Urothelium cell line (cell line): Measurements from ENCODE around the gene OR5AU1.

Experiments
- DNase-seq: peaks from one replicate; pipeline ENCODE4 v3.0.0; 2011; ENCODE audit warnings: low spot score, mixed read lengths
- FAIRE-seq: peaks from 2 replicates; lab custom pipeline; 2011; peaks lifted over from hg19 to GRCh38; lab: Jason Lieb, UNC

OR5AU1 gene

DNA sequence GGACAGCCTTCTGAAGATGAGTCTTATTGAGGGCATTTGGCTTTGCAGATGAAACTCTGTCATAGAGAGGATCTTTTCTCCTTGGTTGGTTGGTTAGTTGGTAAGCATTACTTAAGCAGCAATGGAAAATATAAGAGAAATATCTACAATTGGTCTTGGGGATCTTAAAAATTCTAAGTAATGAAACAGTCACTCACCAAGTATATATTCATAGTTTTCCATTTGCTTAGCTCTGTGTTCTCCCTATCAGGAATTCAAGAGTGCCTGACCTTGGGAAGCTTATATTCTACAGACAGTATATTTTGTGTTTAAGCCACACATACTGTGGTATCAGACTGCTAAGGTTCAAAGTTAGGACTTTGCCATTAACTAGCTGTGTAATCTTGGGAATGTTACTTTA, at the start of gene OR5AU1:
Gene OR5AU1 (minus strand): TSS at position 101 of the 400 bp plus-strand sequence. CDS start 191 bp downstream, outside the sequence.
- FAIRE-seq, result no peak

DNA sequence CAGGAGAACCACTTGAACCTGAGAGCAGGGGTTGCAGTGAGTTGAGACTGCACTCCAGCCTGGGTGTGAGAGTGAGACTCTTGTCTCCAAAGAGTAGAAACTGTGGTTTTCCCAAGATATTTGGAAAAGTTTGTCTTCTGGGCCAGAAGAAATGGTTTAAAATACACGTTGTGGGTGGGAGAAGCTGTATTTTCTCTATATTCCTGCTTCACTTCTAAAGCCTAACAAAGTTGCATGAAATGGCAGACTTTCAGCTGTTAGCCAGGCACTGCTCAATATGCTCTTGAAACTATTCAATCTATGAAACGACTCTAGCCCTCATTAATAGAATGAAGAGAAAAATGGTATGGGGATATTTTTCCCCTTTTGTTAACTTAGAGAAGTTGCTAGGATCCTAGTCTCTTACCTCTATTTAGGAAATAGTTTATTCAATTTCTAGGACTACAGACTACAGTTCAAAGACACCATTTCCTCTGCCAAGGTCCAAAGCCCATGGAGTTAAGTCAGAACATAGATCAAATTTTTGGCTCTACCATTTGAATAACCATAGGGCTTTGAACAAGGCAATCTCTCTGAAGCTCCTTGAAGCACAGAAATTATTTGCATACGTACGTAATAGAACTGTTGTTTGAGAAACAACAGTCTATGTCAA, 49.3 kb upstream of the OR5AU1 start:
- FAIRE-seq, result no peak
- no peak for DNase-seq

More for the DNA sequence above, at the start of gene OR5AU1:
- DNase-seq, result no peak

DNA sequence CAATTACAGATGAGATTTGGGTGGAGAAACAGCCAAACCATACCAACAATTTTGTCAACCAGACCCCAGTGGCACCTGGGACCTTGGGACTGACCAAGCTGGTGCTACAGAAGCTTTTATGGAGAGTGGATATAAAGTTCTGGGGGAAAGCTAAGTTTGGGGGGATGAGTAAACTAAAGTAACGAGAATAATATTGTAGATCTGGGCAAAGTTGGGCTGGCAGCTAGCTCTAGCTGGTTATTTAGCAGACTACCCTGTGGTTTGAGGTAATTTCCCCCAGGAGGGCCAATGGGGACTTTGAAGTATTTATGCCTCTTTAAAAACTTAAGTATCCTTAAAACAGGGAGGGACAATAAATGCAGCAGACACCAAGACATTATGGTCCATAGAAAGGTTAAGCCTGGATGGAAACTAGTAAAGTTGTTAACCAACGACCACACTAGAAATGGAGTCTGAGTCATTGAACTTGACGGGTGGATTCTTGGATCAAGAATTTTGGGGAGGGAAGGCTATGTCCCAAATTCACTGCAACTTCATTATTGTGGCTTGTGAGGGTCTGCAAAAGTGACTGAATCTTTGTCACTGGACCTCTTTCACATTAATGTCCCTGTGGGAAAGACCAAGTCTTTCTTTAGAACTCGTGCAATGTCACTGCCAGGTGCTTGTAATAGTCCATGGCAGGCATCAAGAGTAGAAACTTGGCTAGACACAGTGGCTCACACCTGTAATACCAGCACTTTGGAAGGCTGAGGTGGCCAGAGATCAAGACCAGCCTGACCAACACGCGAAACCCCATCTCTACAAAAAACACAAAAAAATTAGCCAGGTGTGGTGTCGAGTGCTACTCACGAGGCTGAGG, 48.5 kb upstream of the OR5AU1 start:
- FAIRE-seq, result no peak
- DNase-seq, result no peak

DNA sequence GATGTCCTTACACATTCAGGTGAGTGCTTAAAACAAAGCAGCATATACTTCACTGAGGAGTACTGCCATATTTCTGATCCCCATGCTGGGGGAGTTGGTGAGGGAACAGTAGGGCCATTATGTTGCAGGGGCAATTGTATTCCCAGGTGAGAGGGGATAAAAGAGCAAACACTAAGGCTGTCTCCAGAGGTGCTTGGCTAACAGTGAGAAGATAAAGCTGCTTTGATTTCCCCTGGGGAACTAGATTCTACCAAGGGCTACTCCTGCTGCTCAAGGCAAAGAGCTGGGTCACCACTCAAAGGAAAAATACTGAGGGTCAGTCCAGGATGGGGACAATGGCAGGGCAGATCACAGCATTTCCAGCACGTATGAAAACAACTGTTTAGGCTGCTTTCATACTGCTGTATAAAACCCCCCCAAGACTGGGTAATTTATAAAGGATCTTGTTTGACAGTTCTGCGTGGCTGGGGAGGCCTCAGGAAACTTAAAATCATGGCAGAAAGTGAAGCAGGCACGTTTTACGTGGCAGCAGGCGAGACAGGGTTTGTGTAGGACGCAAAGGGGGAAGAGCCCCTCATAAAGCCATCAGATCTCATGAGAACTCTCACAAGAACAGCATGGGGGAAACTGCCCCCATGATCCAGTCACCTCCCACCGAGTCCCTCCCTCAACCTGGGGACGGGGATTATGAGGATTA, 47.8 kb upstream of the OR5AU1 start:
- no peak for FAIRE-seq
- no peak for DNase-seq

DNA sequence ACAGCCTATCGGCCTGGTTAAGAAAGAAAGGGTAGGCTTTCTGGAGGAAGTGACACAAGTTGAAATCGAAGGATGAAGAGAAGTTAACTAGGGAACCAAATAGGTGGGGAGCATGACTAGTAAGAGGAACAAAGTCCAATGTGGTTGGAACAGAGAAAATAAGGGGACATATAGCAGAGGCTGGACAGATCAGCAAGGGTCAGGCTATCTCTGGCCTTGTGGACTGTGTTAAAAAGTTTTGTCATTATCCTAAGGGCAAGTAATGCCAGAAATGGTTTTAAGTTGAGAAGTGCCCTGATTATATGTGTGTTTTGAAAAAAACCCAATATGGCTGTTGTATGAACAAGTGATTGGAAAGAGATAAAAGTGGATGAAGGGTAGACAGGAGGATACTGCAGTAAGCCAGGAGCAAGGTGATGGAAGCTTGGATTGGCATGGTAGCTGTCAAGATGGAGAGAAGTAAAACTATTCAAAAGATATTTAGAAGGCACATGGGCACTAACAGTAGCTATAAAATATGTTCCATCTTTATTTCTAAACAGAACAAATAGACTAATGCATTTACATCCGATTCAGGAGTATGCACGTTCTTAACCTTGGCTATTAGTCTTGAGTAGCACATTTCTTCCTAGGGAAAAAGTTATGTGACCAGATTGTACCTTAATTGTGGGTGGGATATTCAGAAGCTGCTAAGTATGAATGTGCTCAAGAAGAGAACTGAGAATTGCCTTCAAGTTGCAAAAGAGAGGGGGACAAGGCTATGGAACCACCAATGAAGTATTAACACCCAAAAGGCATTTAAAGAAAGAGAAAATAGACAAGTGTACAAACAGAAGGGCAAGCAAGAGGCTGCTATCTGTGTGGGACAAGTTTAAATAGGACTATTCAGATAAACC, 46.8 kb upstream of the OR5AU1 start:
- FAIRE-seq (no peak), DNase-seq (no peak)

DNA sequence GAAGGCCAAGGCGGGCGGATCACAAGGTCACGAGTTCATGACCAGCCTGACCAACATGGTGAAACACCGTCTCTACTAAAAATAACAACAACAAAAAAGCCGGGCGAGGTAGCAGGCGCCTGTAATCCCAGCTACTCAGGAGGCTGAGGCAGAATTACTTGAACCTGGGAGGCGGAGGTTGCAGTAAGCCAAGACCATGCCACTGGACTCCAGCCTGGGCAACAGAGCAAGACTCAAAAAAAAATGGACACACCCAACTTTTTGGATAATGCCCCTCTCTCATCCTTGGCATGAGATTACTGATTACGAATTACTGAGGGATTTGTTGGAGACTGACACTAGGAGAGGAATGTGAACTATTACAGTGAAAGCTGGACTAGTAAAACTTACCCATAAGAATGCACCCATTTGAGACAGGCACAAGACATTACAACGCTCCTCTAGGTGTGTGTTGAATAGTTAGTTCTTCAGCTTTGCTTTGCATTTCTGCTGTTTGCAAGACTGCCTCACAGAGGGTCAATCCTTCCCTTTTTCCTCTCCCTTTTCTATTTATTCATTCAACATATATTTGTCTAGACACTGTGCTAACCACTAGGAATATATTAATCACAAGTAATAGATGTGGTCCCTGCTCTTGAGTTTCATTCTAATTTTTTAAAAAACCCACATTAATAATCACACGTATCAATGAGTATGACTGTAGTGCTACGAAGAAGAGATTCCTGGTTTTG, 46.0 kb upstream of the OR5AU1 start:
- FAIRE-seq, result no peak
- DNase-seq, result no peak

DNA sequence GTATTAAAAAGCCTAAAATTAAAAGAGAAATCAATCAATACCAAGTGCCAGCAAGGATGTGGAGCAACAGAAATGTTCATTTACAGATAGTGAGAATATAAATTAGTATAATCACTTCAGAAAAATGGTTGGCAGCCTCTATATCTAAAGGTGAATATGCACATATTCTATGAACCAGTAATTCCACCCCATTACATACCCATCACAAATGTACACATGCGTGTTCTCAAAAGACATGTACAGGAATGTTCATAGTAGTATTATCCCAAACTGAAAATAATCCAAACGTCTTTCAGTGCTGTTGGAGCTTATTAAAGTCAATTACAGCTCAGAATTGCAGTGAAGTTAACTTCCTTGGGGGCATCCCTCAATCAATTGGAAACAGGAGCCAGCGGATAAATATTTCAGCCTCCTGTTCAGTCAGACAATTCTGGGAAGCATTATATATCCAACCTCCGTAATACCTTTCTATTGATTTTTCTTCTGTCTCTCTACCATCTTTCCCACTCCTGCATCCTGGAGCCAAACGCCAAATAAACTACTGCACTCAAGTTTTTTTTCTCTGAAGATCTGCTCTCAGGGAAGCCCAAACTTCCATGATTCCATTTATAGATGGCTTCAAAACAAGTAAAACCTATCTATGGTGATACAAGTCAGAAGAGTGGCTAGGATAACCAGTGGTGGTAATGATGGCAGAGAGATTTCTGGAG, 45.0 kb upstream of the OR5AU1 start:
- DNase-seq, result no peak
- FAIRE-seq, result no peak

GRCh38 chr14:21199611-21200560, 44.0 kb upstream of the OR5AU1 start:
- DNase-seq (no peak), FAIRE-seq (no peak)

GRCh38 chr14:21197418-21198205, 41.7 kb upstream of the OR5AU1 start:
- DNase-seq, result no peak
- FAIRE-seq, result no peak

- FAIRE-seq (no peak), DNase-seq (no peak)
These were observed 38.7 kb upstream of the OR5AU1 start for GRCh38 chr14:21194597-21194996.

- no peak for DNase-seq
- no peak for FAIRE-seq
These were observed 37.1 kb upstream of the OR5AU1 start for GRCh38 chr14:21192875-21193535.

DNA sequence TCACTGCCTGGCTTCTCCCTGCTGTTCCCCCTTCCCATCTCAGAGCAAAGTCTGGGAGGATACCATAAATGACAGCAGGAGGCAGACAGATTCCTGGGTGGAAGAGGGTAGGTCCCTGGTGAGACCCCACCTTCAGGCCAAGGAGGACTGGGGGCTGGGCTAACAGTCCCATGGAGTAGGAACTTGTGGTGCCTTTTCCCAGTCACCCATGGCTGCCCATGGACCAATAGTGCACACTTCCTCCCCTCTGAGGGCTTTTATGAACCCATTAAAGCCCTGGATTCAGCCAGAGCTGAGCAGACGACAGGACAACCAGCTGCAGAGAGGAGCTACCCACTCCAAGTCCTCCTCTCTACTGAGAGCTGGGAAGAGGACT, 36.6 kb upstream of the OR5AU1 start:
- DNase-seq, result no peak
- FAIRE-seq, result no peak

GRCh38 chr14:21191809-21192446, 36.1 kb upstream of the OR5AU1 start:
- no peak for FAIRE-seq
- peak; percentile 37 for DNase-seq

DNA sequence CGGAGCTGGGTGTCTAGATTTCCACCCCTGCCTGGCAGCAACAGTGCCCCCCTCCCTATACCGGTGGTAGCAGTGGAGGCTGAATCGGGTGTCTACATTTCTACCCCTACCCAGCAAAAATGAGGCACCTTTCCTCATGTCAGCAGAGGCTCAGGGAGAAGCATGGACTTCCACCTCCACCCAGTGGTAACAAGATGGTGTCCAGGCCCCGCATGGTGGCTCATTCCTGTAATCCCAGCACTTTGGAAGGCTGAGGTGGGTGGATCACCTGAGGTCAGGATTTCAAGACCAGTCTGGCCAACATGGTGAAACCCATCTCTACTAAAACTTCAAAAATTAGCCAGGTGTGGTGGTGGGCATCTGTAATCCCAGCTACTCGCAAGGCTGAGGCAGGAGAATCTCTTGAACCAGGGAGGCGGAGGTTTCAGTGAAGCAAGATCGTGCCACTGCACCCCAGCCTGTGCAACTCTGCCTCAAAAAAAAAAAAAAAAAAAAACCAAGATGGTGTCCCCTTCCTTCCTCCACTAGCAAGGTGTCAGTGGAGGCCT, 35.5 kb upstream of the OR5AU1 start:
- no peak for DNase-seq
- FAIRE-seq, result no peak

GRCh38 chr14:21185491-21185890, 29.6 kb upstream of the OR5AU1 start:
- DNase-seq (no peak), FAIRE-seq (no peak)

- DNase-seq (no peak), FAIRE-seq (no peak)
These were observed 28.4 kb upstream of the OR5AU1 start for GRCh38 chr14:21184254-21184653.
